HEK293T (cell line): ENCODE measurements around the gene PDXDC1.
A peak's percentile ranks its signal among the peaks of the same experiment; 100 is the strongest.
"Not testable (repeated sequence)": the region's sequence is repeated elsewhere in the genome, so short reads cannot be mapped to it uniquely, and the experiment has no call there.

Experiments used
- CTCF ChIA-PET: fragments of 350-600 bp; formaldehyde crosslinking; extraction: SDS; loops from one replicate; lab custom pipeline; 2021; ENCODE audit warnings: antibody characterized with exemption, inconsistent platforms; lab: Yijun Ruan, JAX
- POLR2A ChIA-PET: fragments of 350-600 bp; formaldehyde crosslinking; extraction: SDS; loops from one replicate; lab custom pipeline; 2020; ENCODE audit warnings: antibody characterized with exemption, inconsistent platforms; lab: Yijun Ruan, JAX
- DNase-seq: peaks from one replicate; pipeline ENCODE4 v3.0.0; 2012; ENCODE audit warnings: mixed read lengths; ENCODE audit errors: extremely low spot score
- CTBP1 ChIP-seq: fragments of 450-650 bp; IDR thresholded peaks from 2 replicates; pipeline ENCODE4 v1.6.1; 2016; ENCODE audit warnings: borderline replicate concordance
- ELF4 ChIP-seq: fragments of 450-650 bp; IDR thresholded peaks from 2 replicates; pipeline ENCODE4 v1.6.1; 2017; ENCODE audit warnings: antibody characterized with exemption
- FOXA1 ChIP-seq: fragments of 450-650 bp; IDR thresholded peaks from 2 replicates; pipeline ENCODE4 v1.6.1; 2016; ENCODE audit warnings: mild to moderate bottlenecking
- FOXK2 ChIP-seq: fragments of 450-650 bp; IDR thresholded peaks from 2 replicates; pipeline ENCODE4 v1.6.1; 2016; ENCODE audit warnings: mild to moderate bottlenecking
- HDGF ChIP-seq: fragments of 450-650 bp; IDR thresholded peaks from 2 replicates; pipeline ENCODE4 v1.6.1; 2017; ENCODE audit warnings: antibody characterized with exemption, borderline replicate concordance
- L3MBTL2 ChIP-seq: fragments of 450-650 bp; conservative IDR thresholded peaks from 2 replicates; pipeline ENCODE4 v1.6.1; 2016; ENCODE audit warnings: mild to moderate bottlenecking
- NFRKB ChIP-seq: fragments of 450-650 bp; IDR thresholded peaks from 2 replicates; pipeline ENCODE4 v1.6.1; 2016; ENCODE audit warnings: mild to moderate bottlenecking, moderate library complexity
- SP1 ChIP-seq: fragments of 450-650 bp; IDR thresholded peaks from 2 replicates; pipeline ENCODE4 v1.6.1; 2017
- SUZ12 ChIP-seq: fragments of 450-650 bp; IDR thresholded peaks from 2 replicates; pipeline ENCODE4 v1.6.1; 2016; ENCODE audit warnings: mild to moderate bottlenecking
- TF ChIP-seq, protein P1 (sequence below): fragments of 450-650 bp; IDR thresholded peaks from 2 replicates; pipeline ENCODE4 v1.6.1; 2016

The PDXDC1 gene

DNA sequence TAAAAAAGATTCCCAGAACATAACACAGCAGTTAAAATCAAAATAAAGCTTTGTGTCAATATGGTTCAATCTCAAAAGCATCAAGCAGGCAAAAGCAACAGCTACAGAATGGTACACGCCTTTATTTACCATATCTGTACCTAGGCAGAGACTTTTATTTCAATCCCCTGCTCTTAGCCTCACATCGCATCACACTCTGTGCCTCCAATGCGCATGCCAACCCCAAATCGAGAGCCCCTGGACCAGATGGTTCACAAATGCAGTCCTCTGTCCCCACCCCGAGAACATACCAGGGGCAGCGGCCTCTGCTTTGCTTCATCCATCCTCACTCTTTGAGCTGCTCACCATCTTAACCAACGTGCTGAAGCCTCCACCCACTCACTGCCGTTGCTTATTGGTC is 91.9 kb downstream of the PDXDC1 start:
- POLR2A ChIA-PET, DNase-seq, CTCF ChIA-PET: not testable (repeated sequence)

DNA sequence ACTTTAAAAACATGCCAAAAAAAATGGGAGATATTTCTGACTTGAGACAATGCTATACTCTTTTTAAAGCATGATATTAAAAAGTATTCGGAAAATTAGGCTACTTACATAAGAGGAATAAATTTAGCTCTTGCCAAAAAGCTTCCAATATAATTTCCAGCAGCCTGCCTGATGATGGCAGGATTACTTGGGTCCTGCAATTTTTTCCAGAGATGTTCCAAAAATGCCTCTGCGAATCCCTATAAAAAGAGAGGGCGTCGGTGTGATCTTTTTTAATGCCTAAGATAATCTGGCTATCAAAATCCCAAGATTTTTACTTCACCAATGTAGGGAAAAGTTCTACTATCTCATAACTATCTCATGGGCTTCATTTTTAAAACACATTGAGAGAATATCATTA is 96.2 kb downstream of the PDXDC1 start:
- CTCF ChIA-PET, POLR2A ChIA-PET, DNase-seq: not testable (repeated sequence)

DNA sequence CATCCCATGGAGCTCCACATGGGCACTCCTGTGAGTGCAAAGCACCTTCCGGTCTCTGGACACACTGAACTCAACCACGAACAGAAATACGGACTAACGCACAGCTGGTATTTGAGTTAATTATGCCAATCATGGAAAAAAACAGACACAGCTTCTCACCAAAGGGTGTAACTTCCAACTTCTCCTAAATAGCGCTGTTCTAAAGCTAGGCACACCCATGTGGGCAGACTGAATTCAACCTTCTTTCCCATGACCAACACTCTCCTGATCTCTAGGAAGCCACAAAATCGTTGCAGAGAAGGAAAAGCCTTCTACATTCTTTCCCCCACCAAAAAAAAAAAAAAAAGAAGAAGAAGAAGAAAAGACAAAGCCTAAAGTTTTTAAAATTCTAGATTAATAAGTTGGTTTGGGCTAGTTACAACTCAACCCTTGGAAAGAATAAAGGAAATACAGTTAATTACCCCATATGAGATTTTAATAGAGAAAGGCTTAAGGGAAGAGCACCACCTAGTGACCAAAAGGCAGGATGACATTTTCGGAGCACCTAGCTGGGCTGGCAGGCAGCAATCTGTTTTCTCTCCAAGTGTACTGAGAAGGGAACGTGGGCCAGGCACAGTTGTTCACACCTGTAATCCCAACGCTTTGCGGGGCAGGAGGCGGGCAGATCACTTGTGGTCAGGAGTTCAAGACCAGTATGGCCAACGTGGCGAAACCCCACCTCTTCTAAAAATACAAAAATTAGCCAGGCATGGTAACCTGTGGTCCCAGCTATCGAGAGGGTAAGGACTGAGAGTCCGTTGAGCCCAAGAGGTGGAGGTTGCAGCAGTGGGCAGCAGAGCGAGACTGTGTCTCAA is 97.3 kb downstream of the PDXDC1 start:
- DNase-seq, POLR2A ChIA-PET, CTCF ChIA-PET: not testable (repeated sequence)

DNA sequence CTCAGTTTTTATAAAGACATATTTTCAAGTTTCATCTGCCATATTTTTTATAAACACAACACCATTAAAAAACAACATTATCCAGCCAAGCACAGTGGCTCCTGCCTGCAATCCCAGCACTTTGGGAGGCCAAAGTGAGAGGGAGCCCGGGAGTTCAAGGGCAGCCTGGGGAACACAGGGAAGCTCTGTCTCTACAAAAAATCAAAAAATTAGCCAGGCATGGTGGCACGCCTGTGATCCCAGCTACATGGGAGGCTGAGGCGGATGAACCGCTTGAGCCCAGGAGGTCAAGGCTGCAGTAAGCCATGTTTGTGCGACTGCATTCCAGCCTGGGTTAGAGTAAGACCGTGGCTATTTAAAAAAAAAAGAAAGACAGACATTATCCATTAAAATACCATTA is 98.3 kb downstream of the PDXDC1 start:
- no peak for DNase-seq
- POLR2A ChIA-PET: no interaction called here
- CTCF ChIA-PET: no interaction called here
- TF ChIP-seq CTBP1: no peak
- TF ChIP-seq HDGF: no peak
- no peak for TF ChIP-seq NFRKB
- no peak for TF ChIP-seq ELF4
- TF ChIP-seq FOXA1: no peak
- no peak for TF ChIP-seq L3MBTL2
- TF ChIP-seq, protein P1, sequence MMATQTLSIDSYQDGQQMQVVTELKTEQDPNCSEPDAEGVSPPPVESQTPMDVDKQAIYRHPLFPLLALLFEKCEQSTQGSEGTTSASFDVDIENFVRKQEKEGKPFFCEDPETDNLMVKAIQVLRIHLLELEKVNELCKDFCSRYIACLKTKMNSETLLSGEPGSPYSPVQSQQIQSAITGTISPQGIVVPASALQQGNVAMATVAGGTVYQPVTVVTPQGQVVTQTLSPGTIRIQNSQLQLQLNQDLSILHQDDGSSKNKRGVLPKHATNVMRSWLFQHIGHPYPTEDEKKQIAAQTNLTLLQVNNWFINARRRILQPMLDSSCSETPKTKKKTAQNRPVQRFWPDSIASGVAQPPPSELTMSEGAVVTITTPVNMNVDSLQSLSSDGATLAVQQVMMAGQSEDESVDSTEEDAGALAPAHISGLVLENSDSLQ: no peak
- no peak for TF ChIP-seq SUZ12
- TF ChIP-seq SP1: no peak
- TF ChIP-seq FOXK2: no peak

DNA sequence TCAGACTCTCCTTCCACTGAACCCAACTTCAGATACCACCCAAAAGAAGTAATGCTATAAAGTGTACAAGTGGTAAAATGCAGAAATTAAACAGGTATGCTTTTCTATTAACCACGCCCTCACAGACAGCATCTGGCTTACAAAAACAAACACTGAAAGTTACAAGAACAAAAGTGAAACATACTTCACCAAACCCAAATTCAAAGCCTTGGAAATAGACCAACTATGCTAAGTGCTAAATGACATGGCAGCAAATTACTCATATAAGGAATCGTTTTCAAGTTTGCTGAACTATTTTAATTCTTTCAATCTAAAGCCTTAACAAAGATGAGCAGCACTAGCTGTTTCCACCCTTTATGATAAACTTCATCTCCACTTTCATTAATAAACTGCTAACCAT is 101.3 kb downstream of the PDXDC1 start:
- DNase-seq, CTCF ChIA-PET, POLR2A ChIA-PET: not testable (repeated sequence)

DNA sequence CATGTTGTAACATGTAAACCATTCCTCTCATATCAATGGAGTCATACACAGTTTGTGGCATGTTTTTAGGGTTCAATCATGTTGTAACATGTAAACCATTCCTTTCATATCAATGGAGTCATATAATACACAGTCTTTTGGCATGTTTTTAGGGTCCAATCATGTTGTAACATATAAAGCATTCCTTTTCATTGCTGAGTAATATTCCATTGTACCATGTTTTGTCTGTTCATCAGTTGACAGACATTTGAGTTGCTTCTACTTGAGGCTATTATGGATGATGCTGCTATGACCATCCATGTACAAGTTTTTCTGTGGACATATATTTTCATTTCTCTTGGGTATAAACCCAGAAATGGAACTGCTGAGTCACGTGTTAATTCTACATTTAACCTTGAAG is 106.1 kb downstream of the PDXDC1 start:
- POLR2A ChIA-PET: not testable (repeated sequence)

DNA sequence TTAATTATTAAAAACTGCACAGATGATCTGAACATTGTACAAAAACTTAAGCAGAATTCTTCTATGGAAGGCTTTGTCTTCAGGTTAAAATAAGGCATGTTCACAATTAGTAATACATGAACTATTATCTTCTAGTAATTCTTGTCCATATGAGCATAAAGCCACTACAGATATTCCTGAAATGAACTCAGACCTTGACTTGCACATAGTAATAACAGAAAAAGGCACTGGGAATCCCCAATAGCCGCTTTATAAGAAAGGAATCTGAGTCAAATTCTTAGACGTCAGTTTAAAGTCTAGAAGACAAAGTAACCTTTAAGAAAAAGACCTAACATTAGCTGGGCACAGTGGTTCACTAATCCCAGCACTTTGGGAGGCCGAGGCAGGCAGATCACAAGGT is 108.0 kb downstream of the PDXDC1 start:
- CTCF ChIA-PET, POLR2A ChIA-PET, DNase-seq: not testable (repeated sequence)

More for the DNA sequence above, 106.1 kb downstream of the PDXDC1 start:
- DNase-seq, CTCF ChIA-PET: not testable (repeated sequence)

DNA sequence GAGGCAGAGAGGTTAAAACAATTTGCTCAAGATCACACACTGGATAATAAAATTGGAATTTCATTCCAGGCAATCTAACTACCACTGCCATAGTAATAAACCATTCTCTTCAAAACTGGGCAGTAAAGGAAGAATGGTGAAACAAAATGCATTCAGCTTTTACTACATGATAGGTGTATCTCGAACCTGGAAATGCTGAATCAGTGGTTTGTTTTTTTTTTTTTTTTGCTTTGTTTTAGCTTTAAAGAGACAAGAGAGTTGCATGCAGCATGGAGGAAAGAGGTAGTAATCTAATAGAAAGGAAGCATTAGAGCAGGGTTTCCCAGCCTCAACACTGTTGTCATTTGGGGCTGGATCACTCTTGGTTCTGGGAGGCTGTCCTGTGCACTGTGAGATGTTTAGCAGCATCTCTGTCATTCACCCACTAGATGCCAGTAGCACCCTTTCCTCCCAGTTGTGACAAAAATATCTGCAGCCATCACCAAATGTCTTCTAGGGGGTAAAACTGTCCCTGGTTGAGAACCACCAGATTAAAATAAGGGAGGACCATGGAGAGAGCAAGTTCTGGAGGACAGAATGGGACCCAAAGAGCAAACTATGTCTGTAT is 115.9 kb downstream of the PDXDC1 start:
- DNase-seq, POLR2A ChIA-PET, CTCF ChIA-PET: not testable (repeated sequence)

DNA sequence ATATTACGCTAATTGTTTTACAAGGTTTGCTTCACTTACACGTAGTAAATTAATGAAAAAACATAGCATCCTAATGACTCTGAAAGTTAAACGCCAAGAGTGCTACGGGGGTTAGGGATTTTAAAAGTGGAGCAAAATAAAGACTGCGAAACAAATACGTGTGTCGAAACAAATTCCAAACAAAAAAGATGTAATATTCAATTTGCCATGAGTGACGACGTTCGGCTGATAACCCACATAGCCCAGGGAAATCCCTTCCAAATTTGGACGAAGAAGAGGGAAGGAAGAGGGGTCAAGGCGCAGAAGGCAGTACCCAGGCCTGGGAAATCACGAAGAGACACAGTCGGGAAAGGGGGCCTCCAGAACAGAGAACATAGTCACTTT is 118.7 kb downstream of the PDXDC1 start:
- CTCF ChIA-PET, DNase-seq: not testable (repeated sequence)
- POLR2A ChIA-PET: interaction anchor here (0.6 to 2.4 kb wide), 3 partner anchors 14 to 54 kb away, joined by 3 to 12 read pairs (median 4); partner anchors contain the start of gene NTAN1

DNA sequence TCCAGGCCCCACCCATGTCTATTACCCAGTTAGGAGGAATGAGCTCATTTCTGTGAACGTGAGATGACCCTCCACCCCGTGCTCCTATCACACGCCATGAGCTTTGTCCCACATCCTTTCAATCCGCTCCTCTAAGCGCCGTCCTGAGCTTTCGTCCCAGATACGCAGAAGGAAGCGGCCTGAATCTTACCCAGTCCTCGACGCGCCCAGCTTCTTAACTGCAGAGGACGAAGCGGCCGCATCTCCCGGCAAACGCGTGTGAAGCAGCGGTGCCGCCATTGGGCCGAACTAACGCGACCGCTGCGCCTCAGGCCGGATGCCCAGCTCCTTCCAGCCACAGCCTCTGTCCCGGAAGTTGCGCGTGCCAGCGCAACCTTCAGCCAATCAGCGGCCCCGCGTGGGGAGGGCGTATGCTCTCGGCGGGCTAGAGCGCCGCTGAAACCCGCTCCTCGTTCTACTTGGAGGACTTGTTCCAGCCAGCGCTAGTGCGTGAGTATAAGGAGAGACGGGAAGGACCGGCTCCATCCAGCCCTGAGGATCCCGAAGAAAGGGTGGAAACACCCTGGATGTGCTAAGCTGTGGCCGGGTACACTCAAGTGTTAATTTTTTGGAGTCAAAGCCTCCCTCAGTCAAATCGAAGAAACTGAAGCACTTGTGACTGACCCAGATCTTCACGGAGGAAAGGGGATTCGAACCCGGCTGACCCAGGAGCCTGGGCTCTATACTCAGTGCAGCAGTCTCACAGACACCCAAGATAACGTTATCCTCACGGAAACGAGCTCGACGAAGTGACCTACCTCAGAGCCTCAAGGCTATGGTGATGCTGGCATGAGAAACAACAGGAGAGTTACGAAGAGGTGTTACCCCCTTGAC is 119.4 kb downstream of the PDXDC1 start, which contains the start of gene RRN3:
TSS of gene RRN3 (minus strand) at position 318 of the 873 bp plus-strand sequence. CDS start at position 279, 39 bp downstream.
- CTCF ChIA-PET: not testable (repeated sequence)
- POLR2A ChIA-PET: interaction anchor here (0.6 to 2.4 kb wide), 3 partner anchors 14 to 53 kb away, joined by 3 to 12 read pairs (median 4); partner anchors contain the start of gene NTAN1
- peak; percentile 62 for TF ChIP-seq ELF4
- 0 out of 2 replicates have a peak, but pooled peaks have one; percentile 20 for TF ChIP-seq NFRKB
- TF ChIP-seq L3MBTL2: peak; percentile 60
- peak; percentile 83 for DNase-seq

DNA sequence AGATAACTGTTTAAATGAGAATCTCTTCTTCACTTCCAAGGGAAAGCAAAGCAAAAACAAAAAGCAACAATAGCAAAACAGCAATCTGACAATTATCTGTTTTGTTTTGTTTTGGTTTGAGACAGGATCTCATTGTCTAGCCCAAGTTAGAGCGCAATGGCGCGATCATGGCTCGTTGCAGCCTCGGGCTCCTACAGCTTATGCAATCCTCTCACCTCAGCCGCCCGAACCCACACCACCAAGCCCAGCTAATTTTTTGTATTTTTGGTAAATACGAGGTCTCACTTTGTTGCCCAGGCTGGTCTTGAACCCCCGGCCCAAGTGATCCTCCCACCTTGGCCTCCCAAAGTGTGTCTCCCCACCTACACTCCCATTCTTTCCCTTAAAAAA is 121.8 kb downstream of the PDXDC1 start:
- POLR2A ChIA-PET, CTCF ChIA-PET, DNase-seq: not testable (repeated sequence)

DNA sequence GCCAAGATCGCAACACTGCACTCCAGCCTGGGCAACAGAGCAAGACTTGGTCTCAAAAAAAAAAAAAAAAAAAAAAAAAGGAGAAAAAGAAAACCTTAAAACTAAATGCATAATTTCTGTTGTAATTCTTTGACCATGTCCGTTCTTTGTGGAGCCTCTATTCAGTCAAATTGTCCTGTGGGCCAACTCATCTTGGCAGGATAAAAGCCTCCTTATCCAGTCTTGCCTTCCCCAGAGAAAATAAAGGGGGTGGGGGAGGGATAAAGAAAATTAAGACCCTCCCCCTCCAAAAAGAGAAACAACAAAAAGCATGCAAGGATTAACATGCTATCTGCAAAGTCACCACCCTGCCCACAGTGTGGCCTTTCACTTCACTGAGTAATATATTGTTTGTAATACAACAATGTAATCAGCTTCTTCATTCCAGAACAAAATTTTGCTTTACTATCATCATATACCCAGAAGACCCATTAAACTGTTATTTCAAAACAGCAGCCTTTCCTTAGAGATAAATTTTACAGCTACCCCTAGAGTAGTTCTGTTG is 124.6 kb downstream of the PDXDC1 start:
- CTCF ChIA-PET, POLR2A ChIA-PET: not testable (repeated sequence)

DNA sequence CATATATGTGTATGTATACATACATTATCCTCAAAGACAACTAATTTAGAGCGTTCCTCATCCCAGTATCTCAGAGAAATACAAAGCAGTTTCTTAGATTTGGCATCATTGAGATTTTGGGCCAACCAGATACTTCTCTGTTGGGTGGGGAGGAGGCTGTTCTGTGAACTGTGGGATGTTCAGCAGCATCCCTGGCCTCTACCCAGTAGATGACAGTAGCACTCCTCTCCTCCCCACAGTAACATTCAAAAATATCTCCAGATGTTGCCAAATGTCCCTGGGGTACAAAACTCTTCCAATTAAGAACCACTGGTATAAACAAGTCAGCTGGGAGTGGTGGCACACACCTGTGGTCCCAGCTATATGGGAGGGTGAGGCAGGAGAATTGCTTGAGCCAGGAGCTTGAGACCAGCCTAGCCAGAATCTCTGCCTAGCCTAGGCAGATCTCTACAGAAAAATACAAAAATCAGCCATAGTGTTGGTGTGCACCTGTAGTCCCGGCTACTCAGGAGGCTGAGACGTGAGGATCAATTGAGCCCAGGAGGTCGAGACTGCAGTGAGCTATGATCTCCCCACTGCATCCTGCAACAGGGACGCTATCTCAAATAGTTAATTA is 125.7 kb downstream of the PDXDC1 start:
- POLR2A ChIA-PET, CTCF ChIA-PET, DNase-seq: not testable (repeated sequence)

More for the DNA sequence above, 124.6 kb downstream of the PDXDC1 start:
- DNase-seq: not testable (repeated sequence)

DNA sequence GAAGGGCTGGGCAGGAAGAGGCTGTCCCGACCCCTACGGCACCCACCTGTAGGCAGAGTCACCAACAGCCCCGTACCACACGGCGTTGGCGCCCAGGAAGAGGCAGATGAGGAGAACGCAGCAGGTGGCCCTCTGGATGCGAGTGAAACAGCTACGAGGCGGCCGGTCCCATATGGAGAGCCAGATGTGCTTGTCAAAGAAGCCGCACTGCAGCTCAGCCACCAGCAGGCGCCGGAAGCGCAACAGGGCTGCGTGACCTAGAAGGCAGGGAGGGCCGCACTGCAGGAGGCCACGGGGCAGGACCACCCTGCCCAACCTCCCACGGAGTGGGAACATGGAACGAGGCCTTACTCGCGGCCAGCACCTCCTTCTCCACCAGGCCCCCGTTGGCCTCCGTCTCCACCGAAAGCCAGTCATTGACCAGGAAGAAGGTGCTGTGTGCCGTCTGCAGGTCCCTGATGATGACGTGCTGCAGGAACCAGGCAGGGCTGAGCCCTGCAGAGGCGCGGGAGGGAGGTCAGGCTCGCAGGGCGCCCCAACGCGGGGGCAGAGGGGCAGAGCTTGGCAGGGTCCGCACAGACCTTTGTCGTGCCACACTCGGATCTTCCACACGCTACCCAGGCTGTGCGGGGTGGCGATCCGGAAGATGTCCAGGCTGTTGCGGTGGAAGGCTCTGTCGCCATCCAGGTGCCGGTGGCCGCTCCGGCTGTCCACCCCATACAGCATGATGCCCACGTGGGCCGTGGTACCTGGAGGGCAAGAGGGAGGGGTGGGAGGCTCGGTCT is 153.0 kb downstream of the PDXDC1 start:
- DNase-seq, POLR2A ChIA-PET, CTCF ChIA-PET: not testable (repeated sequence)
